ENCODE results near the gene TXNDC17. TPM values are rescaled to one million over a fixed set of nuclear protein-coding genes. Genes with fewer than 3 reads are reported as not detected.

TXNDC17 gene
- total and polyA plus RNA-seq, 2 of the 13 experiments (the other 11 are each of a cell fraction or from before 2014, with no cell fraction given) = 188 to 266 TPM

- TF ChIP-seq ZNF251 (CRISPR knock-in tag; IDR thresholded peaks at IDR 0.05) = no peak
- no peak for FAIRE-seq
- Histone ChIP-seq H3K4me3 (replicated peaks in 1 of 3; ENCODE audit: insufficient read depth in 1 of 3, low read depth in 2 of 3, low read length in 3 of 3) (no peak overlapping the region), H2AFZ (ENCODE audit: low read length) (no peak overlapping the region), H3K9me3 (ENCODE audit: low read length) (no peaks in the 10 kb centered on the region), H3K27ac (ENCODE audit: extremely low read length, insufficient read depth, low read length) (no peak overlapping the region), H3K9ac (ENCODE audit: insufficient read depth, low read depth, low read length) (no peak overlapping the region), H3K4me1 (ENCODE audit: insufficient read depth, low read length) (no peaks in the 10 kb centered on the region), H3K27me3 (ENCODE audit: control insufficient read depth in 1 of 2, insufficient read depth in 2 of 2, low read length in 2 of 2) (no peaks in the 10 kb centered on the region), H3K4me2 (ENCODE audit: low read depth, low read length) (no peak overlapping the region), H3K36me3 (replicated peaks in 1 of 2; ENCODE audit: control insufficient read depth in 1 of 2, insufficient read depth in 2 of 2, low read length in 2 of 2) (peaks cover 15 to 73% of the 10 kb centered on the region in 2 experiments), H3K79me2 (ENCODE audit: insufficient read depth, low read length) (no peaks in the 10 kb centered on the region), H4K20me1 (ENCODE audit: insufficient read depth, low read length) (no peaks in the 10 kb centered on the region)
- POLR2A ChIA-PET = no interaction called here
- WGBS (ENCODE audit: low lambda C conversion rate) = 100% methylated on average over 2 of the region's 2 CpGs
- in situ Hi-C loops (cut with HindIII; ENCODE audit: extremely low pct_ligation_motif_present, low pct_unique_long_range_greater_than_20kb) (no loop called here), intact Hi-C loops (cut with micrococcal nuclease; ENCODE audit: unreplicated experiment) (no loop called here)
- no peak for ATAC-seq
- CTCF ChIA-PET (ENCODE audit: low intra/inter-chr PET ratio, low total read pairs) = no interaction called here
- DNase-seq (ENCODE audit: low spot score) = no peak
- no TSS peak for BruUV-seq (replicated peaks)
Observed at GRCh38 chr17:6602141-6602540, 38.7 kb upstream of the TXNDC17 start.

DNA sequence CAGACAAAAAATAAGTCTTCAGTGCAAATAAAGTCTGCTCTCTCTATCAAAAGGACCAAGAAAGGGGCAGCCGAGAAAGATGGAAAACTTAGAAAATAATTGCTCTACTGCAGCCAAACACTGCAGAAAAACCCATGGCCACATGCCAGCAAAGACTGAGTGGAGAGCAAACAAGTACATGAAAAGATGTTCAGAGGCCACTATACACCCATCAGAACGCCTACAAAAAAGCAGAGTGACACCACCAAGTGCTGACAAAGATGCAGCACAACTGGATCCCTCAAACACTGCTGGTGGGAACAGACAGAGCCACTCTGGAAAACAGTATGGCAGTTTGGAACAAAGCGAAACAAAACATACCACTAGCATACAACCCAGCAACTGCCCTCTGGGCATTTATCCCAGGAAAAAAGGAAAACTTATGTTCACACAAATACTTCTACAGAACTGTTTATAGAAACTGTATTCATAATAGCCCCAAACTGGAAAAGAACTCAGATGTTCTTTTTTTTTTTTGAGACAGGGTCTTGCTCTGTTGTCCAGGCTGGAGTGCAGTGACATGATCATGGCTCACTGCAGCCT, 37.0 kb upstream of the TXNDC17 start:
- BruUV-seq (replicated peaks) = no TSS peak
- Histone ChIP-seq H2AFZ (ENCODE audit: low read length) (no peak overlapping the region), H3K4me3 (replicated peaks in 1 of 3; ENCODE audit: insufficient read depth in 1 of 3, low read depth in 2 of 3, low read length in 3 of 3) (no peak overlapping the region), H3K27ac (ENCODE audit: extremely low read length, insufficient read depth, low read length) (no peak overlapping the region), H3K4me2 (ENCODE audit: low read depth, low read length) (no peak overlapping the region), H3K4me1 (ENCODE audit: insufficient read depth, low read length) (no peaks in the 10 kb centered on the region), H4K20me1 (ENCODE audit: insufficient read depth, low read length) (no peaks in the 10 kb centered on the region), H3K27me3 (ENCODE audit: control insufficient read depth in 1 of 2, insufficient read depth in 2 of 2, low read length in 2 of 2) (no peaks in the 10 kb centered on the region), H3K79me2 (ENCODE audit: insufficient read depth, low read length) (no peaks in the 10 kb centered on the region), H3K9me3 (ENCODE audit: low read length) (no peaks in the 10 kb centered on the region), H3K36me3 (replicated peaks in 1 of 2; ENCODE audit: control insufficient read depth in 1 of 2, insufficient read depth in 2 of 2, low read length in 2 of 2) (peaks cover 19 to 78% of the 10 kb centered on the region in 2 experiments), H3K9ac (ENCODE audit: insufficient read depth, low read depth, low read length) (no peak overlapping the region)
- ATAC-seq = no peak
- intact Hi-C loops (cut with micrococcal nuclease; ENCODE audit: unreplicated experiment) = no loop called here
- in situ Hi-C loops (cut with HindIII; ENCODE audit: extremely low pct_ligation_motif_present, low pct_unique_long_range_greater_than_20kb) = no loop called here
- FAIRE-seq = no peak
- ChIA-PET CTCF (ENCODE audit: low intra/inter-chr PET ratio, low total read pairs) (no interaction called here), POLR2A (no interaction called here)
- WGBS (ENCODE audit: low lambda C conversion rate) = 91% methylated on average over 3 of the region's 3 CpGs
- no peak for DNase-seq (ENCODE audit: low spot score)
- TF ChIP-seq ZNF7 (CRISPR knock-in tag; IDR thresholded peaks at IDR 0.05) (peak; percentile 91), SNAI1 (CRISPR knock-in tag; IDR thresholded peaks at IDR 0.05; ENCODE audit: borderline replicate concordance) (no peak)

All from HepG2 (cell line).